IMR-90 (cell line): Measurements from ENCODE around the gene PRPF8.

ENCODE experiments used
- CTCF ChIP-seq: conservative IDR thresholded peaks from 2 replicates; pipeline ENCODE4 v1.5.1; 2012; ENCODE audit warnings: mild to moderate bottlenecking, low read depth, low read length, improper control_type of control experiment
- RCOR1 ChIP-seq: IDR thresholded peaks from 2 replicates; pipeline ENCODE4 v1.6.1; 2012; ENCODE audit warnings: mild to moderate bottlenecking, low read length, improper control_type of control experiment; ENCODE audit not compliant: insufficient replicate concordance

- TF ChIP-seq CTCF = no peak
- no peak for TF ChIP-seq RCOR1
These were observed 42.7 kb upstream of the PRPF8 start for GRCh38 chr17:1727258-1727789.
